ENCODE results near the gene AP4S1.
"Not testable (repeated sequence)": the region's sequence is repeated elsewhere in the genome, so short reads cannot be mapped to it uniquely, and the experiment has no call there.

The AP4S1 gene

GRCh38 chr14:31009836-31010574 lies 15.4 kb upstream of the AP4S1 start:
- DNase-seq: no peak

GRCh38 chr14:31010935-31011334 lies 14.5 kb upstream of the AP4S1 start:
- DNase-seq: no peak

- DNase-seq: no peak
Observed at GRCh38 chr14:31013841-31014240, 11.6 kb upstream of the AP4S1 start.

- DNase-seq: no peak
Observed at GRCh38 chr14:31018057-31018645, 7.3 kb upstream of the AP4S1 start.

GRCh38 chr14:31020834-31021575 lies 4.4 kb upstream of the AP4S1 start:
- no peak for DNase-seq

GRCh38 chr14:31021576-31021949 lies 3.9 kb upstream of the AP4S1 start:
- DNase-seq: no peak

GRCh38 chr14:31022386-31022785 lies 3.1 kb upstream of the AP4S1 start:
- DNase-seq: no peak

GRCh38 chr14:31024010-31024480 lies 1.4 kb upstream of the AP4S1 start:
- no peak for DNase-seq

GRCh38 chr14:31024577-31025366 lies 677 bp upstream of the AP4S1 start:
- no peak for DNase-seq

GRCh38 chr14:31026077-31026449 lies 614 bp downstream of the AP4S1 start, which contains the start of gene STRN3:
Gene STRN3, minus strand, starts transcription at chr14:31026379. Its CDS starts 194 bp downstream, at chr14:31026185.
- DNase-seq: no peak

GRCh38 chr14:31026450-31027235 lies 1.2 kb downstream of the AP4S1 start:
- DNase-seq: peak; percentile 85

- DNase-seq: no peak
Observed at GRCh38 chr14:31027847-31028246, 2.4 kb downstream of the AP4S1 start.

GRCh38 chr14:31029016-31029970 lies 3.8 kb downstream of the AP4S1 start:
- DNase-seq: no peak

GRCh38 chr14:31030469-31030868 lies 5.0 kb downstream of the AP4S1 start:
- no peak for DNase-seq

GRCh38 chr14:31036552-31036951 lies 11.1 kb downstream of the AP4S1 start:
- no peak for DNase-seq

- DNase-seq: no peak
Observed at GRCh38 chr14:31037709-31038221, 12.3 kb downstream of the AP4S1 start.

- DNase-seq: no peak
Observed at GRCh38 chr14:31038521-31039166, 13.2 kb downstream of the AP4S1 start.

- DNase-seq: no peak
Observed at GRCh38 chr14:31042300-31042699, 16.9 kb downstream of the AP4S1 start.

GRCh38 chr14:31042893-31043292 lies 17.4 kb downstream of the AP4S1 start:
- DNase-seq: not testable (repeated sequence)

- DNase-seq: no peak
Observed at GRCh38 chr14:31043379-31043778, 17.9 kb downstream of the AP4S1 start.
